PFSK-1 (cell line): ENCODE results near the gene SLC9A8.

Experiments used
- POLR2AphosphoS5 ChIP-seq: IDR thresholded peaks from 2 replicates; pipeline ENCODE4 v1.6.1; 2012; ENCODE audit warnings: low read depth, mild to moderate bottlenecking, control low read depth, low read length, moderate library complexity
- TAF1 ChIP-seq: IDR thresholded peaks from 2 replicates; pipeline ENCODE4 v1.6.1; 2012; ENCODE audit warnings: low read length, control low read depth, borderline replicate concordance; ENCODE audit not compliant: insufficient read depth

- TF ChIP-seq POLR2AphosphoS5 (no peak), TAF1 (no peak)
Measured at GRCh38 chr20:49888212-49889000, 75.8 kb downstream of the SLC9A8 start.
